T47D (cell line): ENCODE measurements around the gene CHCHD10.
A peak's percentile ranks its signal among the peaks of the same experiment; 100 is the strongest.

Experiments used
- DNase-seq, 2 experiments: peaks; one replicate each; pipeline versions ENCODE4 v3.0.0 to v3.0.0-alpha.2; 2011 to 2012; ENCODE audit warnings: low read depth in 1 of 2, low spot score in 1 of 2
- JUND ChIP-seq: IDR thresholded peaks from 2 replicates; pipeline ENCODE4 v1.6.1; 2012; ENCODE audit warnings: low read depth
- in situ Hi-C: cut with HindIII; loops from 2 replicates; pipeline ENCODE4 v1.10.0; 2016; ENCODE audit warnings: low sequenced_read_pairs, low pct_unique_long_range_greater_than_20kb

CHCHD10 gene

GRCh38 chr22:23800297-23801237, 32.8 kb upstream of the CHCHD10 start:
- no peak for DNase-seq
- in situ Hi-C loops, result no loop called here
- TF ChIP-seq JUND, result no peak

GRCh38 chr22:23796461-23796860, 28.7 kb upstream of the CHCHD10 start:
- in situ Hi-C loops, result no loop called here
- no peak for TF ChIP-seq JUND
- DNase-seq, result no peak

DNA sequence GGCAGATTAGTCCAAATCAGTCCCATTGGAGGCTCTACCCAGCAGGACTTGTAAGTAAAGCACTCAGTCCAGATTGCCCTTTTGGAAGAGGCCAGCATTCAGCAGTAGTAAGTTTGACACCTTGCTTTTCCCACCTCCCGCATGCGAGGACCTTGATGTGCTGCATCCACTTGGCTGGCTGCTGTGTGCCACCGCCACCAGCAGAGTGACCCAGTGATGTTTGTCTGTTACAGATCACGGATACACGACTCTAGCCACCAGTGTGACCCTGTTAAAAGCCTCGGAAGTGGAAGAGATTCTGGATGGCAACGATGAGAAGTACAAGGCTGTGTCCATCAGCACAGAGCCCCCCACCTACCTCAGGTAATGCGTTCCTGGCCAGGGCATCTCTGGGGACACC, 25.6 kb upstream of the CHCHD10 start:
- TF ChIP-seq JUND, result no peak
- DNase-seq, result no peak
- in situ Hi-C loops, result no loop called here

- in situ Hi-C loops, result no loop called here
- no peak for DNase-seq
- TF ChIP-seq JUND, result no peak
These were observed 24.2 kb upstream of the CHCHD10 start for GRCh38 chr22:23791738-23792645.

DNA sequence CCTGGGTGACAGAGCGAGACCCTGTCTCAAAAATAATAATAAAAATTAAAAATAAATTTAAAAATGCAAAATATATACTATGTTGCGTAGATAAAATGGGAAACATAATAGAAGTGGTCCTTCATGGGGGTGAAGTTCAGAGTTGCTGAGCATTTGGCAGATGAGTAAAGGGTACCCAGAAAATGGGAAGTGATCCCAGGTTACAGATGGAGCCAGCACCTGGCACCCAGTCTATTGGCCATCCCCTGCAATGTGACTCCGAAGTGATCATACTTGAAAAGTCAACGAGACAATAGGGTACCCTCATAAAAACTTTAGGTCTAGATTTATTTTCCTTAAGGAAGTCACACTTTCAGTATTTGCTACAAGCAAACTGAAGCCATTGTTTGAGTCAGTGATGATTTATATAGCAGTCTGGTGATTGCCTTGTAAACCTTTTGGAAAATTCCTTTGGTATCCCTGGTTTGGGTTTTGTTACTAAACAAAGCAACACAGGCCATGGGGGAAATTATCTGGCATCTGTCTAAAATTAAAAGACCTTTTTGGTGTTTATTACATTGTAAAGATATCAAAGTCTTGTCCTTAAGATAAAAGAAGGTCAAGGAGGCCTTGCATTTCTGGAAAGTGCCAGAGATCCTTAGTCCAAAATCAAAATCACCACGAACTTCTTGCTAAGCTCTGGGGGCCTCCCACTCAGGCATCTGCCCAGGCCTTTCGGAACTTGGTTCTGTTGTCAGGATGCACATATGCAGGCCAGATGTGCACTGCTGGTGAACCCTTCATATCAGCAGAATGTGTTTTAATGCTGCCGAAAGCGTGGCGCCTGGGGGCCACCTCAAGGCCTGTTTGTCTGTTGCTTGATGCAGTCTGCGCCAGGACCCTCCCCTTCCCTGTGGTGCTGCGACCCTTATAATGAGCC, 23.3 kb upstream of the CHCHD10 start:
- no peak for DNase-seq
- TF ChIP-seq JUND, result no peak
- in situ Hi-C loops, result no loop called here

GRCh38 chr22:23789638-23790037, 21.9 kb upstream of the CHCHD10 start:
- peak in 1 of 2 experiments; percentile 4 for DNase-seq
- TF ChIP-seq JUND, result no peak
- in situ Hi-C loops, result no loop called here

DNA sequence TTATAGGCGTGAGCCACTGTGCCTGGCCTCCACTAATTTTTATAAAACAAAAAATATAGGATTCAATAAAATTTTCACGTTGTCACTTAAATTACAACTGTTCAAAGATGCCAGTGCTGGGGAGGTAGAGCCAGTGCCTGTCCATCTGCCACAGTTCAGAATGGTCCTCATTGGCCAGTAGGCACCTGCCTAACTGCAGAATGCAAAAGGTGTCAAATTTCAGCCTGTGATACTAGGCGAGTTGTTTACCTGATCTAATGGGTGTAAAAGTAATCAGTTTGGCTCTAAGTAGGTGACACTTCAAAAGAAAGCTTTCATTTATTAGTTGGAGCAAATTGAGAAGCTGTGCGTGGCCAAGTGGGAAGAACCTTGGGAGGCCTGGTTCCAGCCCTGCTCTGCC, 21.3 kb upstream of the CHCHD10 start:
- no peak for DNase-seq
- TF ChIP-seq JUND, result no peak
- in situ Hi-C loops, result no loop called here

DNA sequence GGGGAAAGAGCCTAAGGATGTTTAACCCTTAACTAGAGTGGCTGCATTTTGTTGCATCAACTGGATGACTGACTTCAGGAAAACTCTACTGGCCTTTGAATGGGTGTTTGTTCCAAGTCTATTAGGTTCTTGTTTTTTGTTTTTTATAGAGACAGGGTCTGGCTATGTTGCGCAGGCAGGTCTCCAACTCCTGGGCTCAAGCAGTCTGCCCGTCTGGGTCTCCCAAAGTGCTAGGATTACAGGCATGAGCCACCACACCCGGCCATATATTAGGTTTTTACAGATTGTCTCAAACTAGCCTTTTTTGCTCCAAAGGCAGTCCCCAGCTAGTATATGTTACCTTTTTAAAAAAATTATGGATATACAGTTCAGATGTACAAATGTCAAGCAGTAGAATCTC, 20.1 kb upstream of the CHCHD10 start:
- in situ Hi-C loops, result no loop called here
- DNase-seq, result no peak
- no peak for TF ChIP-seq JUND

GRCh38 chr22:23787600-23787896, 19.8 kb upstream of the CHCHD10 start:
- TF ChIP-seq JUND, result no peak
- in situ Hi-C loops, result no loop called here

GRCh38 chr22:23786752-23787599, 19.2 kb upstream of the CHCHD10 start, which contains the start of gene SMARCB1:
TSS of gene SMARCB1 (plus strand) at chr22:23786966. CDS start at chr22:23787170, 204 bp downstream.
- TF ChIP-seq JUND, result no peak
- in situ Hi-C loops, result no loop called here
- DNase-seq, result peak; percentile 75 to 90

More at GRCh38 chr22:23787600-23787896, 19.8 kb upstream of the CHCHD10 start:
- no peak for DNase-seq

- in situ Hi-C loops, result no loop called here
- no peak for DNase-seq
- no peak for TF ChIP-seq JUND
These were observed 18.5 kb upstream of the CHCHD10 start for GRCh38 chr22:23786261-23786710.
